Measurements from ENCODE around the gene COX7A2.

The COX7A2 gene

DNA sequence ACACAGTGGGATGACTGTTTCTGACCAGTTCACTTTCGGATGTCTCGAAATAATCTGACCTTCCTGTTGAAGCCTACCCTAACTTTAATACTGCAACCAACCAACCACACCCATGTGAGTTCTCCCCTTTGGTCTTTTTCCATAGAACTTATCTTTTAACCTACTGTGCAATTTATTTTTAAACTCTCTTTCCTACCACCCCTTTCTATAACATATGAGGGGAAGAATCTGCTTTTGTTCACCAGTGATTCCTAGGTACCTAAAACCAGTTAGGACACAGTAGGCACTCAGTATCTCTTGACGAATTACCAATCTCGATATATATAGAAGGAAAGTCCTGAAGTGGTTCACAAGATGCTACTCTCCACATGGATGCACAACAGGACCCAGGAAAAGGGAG lies 7.0 kb downstream of the COX7A2 start:
- Histone ChIP-seq H3K27me3 (ENCODE audit: control insufficient read depth, insufficient read depth, low read length) (no peaks in the 10 kb centered on the region), H3K4me1 (no peaks in the 10 kb centered on the region), H3K9ac (no peak overlapping the region), H3K4me3 (ENCODE audit: low read depth, low read length) (no peak overlapping the region), H3K36me3 (ENCODE audit: control insufficient read depth, insufficient read depth, low read length) (no peaks in the 10 kb centered on the region), H3K9me3 (ENCODE audit: control insufficient read depth, low read length) (no peaks in the 10 kb centered on the region), H3K79me2 (peaks cover under 1% of the 10 kb centered on the region), H2AFZ (no peak overlapping the region), H3K27ac (no peak overlapping the region), H3K4me2 (ENCODE audit: low read length) (no peak overlapping the region)
- TF ChIP-seq, protein P1, sequence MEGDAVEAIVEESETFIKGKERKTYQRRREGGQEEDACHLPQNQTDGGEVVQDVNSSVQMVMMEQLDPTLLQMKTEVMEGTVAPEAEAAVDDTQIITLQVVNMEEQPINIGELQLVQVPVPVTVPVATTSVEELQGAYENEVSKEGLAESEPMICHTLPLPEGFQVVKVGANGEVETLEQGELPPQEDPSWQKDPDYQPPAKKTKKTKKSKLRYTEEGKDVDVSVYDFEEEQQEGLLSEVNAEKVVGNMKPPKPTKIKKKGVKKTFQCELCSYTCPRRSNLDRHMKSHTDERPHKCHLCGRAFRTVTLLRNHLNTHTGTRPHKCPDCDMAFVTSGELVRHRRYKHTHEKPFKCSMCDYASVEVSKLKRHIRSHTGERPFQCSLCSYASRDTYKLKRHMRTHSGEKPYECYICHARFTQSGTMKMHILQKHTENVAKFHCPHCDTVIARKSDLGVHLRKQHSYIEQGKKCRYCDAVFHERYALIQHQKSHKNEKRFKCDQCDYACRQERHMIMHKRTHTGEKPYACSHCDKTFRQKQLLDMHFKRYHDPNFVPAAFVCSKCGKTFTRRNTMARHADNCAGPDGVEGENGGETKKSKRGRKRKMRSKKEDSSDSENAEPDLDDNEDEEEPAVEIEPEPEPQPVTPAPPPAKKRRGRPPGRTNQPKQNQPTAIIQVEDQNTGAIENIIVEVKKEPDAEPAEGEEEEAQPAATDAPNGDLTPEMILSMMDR (IDR thresholded peaks at IDR 0.05): no peak

DNA sequence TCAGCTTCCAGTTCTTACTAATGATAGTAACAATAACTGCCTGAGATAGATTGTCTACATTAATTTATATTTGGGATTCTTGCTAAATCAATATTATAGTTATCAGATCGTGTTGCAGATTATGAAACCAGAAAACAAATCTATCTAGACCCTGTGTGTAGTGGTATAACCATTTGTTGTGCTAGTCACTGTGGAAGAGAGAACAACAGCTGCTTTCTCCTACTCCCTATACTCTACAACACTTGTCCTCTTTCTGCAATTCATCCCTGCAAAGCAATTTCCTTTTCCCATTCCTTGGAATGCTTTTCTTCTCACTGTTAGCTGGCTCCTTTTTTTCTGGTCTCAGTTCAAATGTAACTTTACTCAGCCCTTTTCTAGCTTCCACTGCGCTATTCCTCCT lies 8.3 kb downstream of the COX7A2 start:
- H3K9ac ChIP-seq: no peak overlapping the region
- H3K79me2 ChIP-seq: no peaks in the 10 kb centered on the region
- H3K27ac ChIP-seq: no peak overlapping the region
- no peaks in the 10 kb centered on the region for H3K27me3 ChIP-seq (ENCODE audit: control insufficient read depth, insufficient read depth, low read length)
- no peak overlapping the region for H2AFZ ChIP-seq
- no peaks in the 10 kb centered on the region for H3K36me3 ChIP-seq (ENCODE audit: control insufficient read depth, insufficient read depth, low read length)
- H3K4me2 ChIP-seq (ENCODE audit: low read length): no peak overlapping the region
- H3K4me3 ChIP-seq (ENCODE audit: low read depth, low read length): no peak overlapping the region
- TF ChIP-seq, protein P1 (IDR thresholded peaks at IDR 0.05): no peak
- H3K4me1 ChIP-seq: no peaks in the 10 kb centered on the region
- H3K9me3 ChIP-seq (ENCODE audit: control insufficient read depth, low read length): no peaks in the 10 kb centered on the region

DNA sequence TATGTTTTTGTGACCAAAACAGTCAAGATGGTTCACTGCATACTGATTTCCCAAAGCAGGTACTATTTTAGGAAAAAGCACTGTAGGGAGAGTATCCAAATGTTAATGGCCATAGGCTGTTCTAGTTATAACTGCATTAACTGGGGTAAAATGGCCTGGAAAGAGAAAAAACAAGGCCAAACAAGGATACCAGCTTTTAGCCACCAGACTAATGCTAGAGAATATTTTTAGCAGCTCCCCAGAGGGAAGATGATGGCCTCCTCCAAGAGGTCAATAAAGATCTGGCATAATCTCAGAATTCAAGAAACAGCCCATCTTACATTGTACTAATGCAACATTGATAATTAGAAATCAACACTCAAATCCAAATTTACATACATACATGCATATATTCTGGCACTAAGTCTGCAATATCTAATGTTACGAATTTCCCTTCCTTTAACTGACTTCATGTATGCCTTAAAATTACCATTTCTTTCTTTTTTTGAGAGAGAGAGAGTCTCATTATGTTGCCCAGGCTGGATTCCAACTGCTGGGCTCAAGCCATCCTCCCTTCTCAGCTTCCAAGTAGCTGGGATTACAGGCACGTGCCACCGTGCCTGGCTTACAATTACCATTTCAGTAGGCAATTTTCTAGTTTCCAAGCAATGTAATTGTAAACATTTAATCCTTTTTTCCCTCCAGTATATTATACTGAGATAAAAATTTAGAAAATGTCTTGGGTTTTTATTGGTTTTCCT lies 9.3 kb downstream of the COX7A2 start:
- TF ChIP-seq, protein P1 (IDR thresholded peaks at IDR 0.05): no peak
- Histone ChIP-seq H3K27ac (no peak overlapping the region), H3K4me1 (no peaks in the 10 kb centered on the region), H3K27me3 (ENCODE audit: control insufficient read depth, insufficient read depth, low read length) (no peaks in the 10 kb centered on the region), H3K9me3 (ENCODE audit: control insufficient read depth, low read length) (no peaks in the 10 kb centered on the region), H2AFZ (no peak overlapping the region), H3K9ac (no peak overlapping the region), H3K36me3 (ENCODE audit: control insufficient read depth, insufficient read depth, low read length) (no peaks in the 10 kb centered on the region), H3K79me2 (no peaks in the 10 kb centered on the region), H3K4me2 (ENCODE audit: low read length) (no peak overlapping the region), H3K4me3 (ENCODE audit: low read depth, low read length) (no peak overlapping the region)

DNA sequence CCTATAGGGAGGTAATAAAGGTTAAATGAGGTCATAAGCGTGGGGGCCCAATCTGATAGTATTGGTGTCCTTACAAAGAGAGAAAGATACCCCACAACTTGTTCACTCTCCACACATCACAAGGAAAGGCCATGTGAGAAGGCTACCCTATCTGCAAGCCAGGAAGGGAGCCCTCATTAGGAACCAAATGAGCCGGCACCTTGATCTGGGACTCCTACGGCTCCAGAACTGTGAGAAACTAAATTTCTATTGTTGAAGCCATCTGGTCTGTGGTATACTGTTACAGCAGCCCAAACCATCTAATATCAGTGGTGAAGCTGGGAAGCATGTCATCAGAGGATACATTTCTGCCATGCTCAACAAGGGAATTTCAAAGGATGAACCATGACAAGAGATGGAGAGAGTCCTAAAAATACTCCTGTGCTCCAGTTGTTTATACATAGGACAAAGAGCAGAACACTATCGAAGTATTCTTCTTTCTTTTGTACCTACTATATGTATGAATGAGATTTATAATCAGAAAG lies 10.4 kb downstream of the COX7A2 start:
- no peak overlapping the region for H3K4me2 ChIP-seq (ENCODE audit: low read length)
- H3K4me1 ChIP-seq: no peaks in the 10 kb centered on the region
- H2AFZ ChIP-seq: no peak overlapping the region
- H3K79me2 ChIP-seq: no peaks in the 10 kb centered on the region
- H3K4me3 ChIP-seq (ENCODE audit: low read depth, low read length): no peak overlapping the region
- no peak overlapping the region for H3K27ac ChIP-seq
- H3K27me3 ChIP-seq (ENCODE audit: control insufficient read depth, insufficient read depth, low read length): no peaks in the 10 kb centered on the region
- no peak overlapping the region for H3K9ac ChIP-seq
- TF ChIP-seq, protein P1 (IDR thresholded peaks at IDR 0.05): no peak
- no peaks in the 10 kb centered on the region for H3K36me3 ChIP-seq (ENCODE audit: control insufficient read depth, insufficient read depth, low read length)
- no peaks in the 10 kb centered on the region for H3K9me3 ChIP-seq (ENCODE audit: control insufficient read depth, low read length)
